Heart right ventricle (tissue), 16 donors: ENCODE results near the gene PPARG. TPM values are rescaled to one million over a fixed set of nuclear protein-coding genes. Genes with fewer than 3 reads are reported as not detected.

Experiments
- ATAC-seq, 8 donors: fragments of 200-7000 bp; cut with Tn5 transposase; one replicate each; pipeline ENCODE4 v1.9.1; 2020; ENCODE audit warnings: mild to moderate bottlenecking in 8 of 8, moderate library complexity in 8 of 8, moderate number of reproducible peaks in 1 of 8
- DNase-seq, 2 donors: peaks; one replicate each; pipeline ENCODE4 v3.0.0-alpha.2; 2020
- H3K27ac ChIP-seq, 10 donors: fragments of 200-600 bp; sonication (generic) in 2 of 10; one replicate each; pipeline versions ENCODE4 v1.5.0 to v1.8.0; 2020 to 2022; ENCODE audit warnings: mild to moderate bottlenecking in 3 of 10
- H3K27me3 ChIP-seq, 7 donors: fragments of 200-600 bp; one replicate each; pipeline ENCODE4 v1.8.0; 2021 to 2022; ENCODE audit warnings: mild to moderate bottlenecking in 2 of 7
- H3K36me3 ChIP-seq, 9 donors: fragments of 200-600 bp; sonication (generic) in 1 of 9; one replicate each; pipeline versions ENCODE4 v1.5.0 to v1.8.0; 2020 to 2022; ENCODE audit warnings: mild to moderate bottlenecking in 2 of 9
- H3K4me1 ChIP-seq, 9 donors: fragments of 200-600 bp; sonication (generic) in 1 of 9; one replicate each; pipeline versions ENCODE4 v1.5.0 to v1.8.0; 2020 to 2022; ENCODE audit warnings: mild to moderate bottlenecking in 4 of 9
- H3K4me3 ChIP-seq, 10 donors: fragments of 200-600 bp; sonication (generic) in 2 of 10; one replicate each; pipeline versions ENCODE4 v1.5.0 to v1.8.0; 2020 to 2022; ENCODE audit warnings: mild to moderate bottlenecking in 7 of 10, moderate library complexity in 2 of 10
- H3K9me3 ChIP-seq, 11 donors: fragments of 200-600 bp in 10 of 11; sonication (generic) in 2 of 11; one replicate each; pipeline versions ENCODE4 v1.5.0 to v1.8.0; 2013 to 2022; ENCODE audit warnings: mild to moderate bottlenecking in 2 of 11, control low read depth in 1 of 11, moderate library complexity in 1 of 11
- WGBS, 2 donors: extraction: QIAGEN DNeasy Blood & Tissue Kit; methylation state at CpG; one replicate each; pipeline ENCODE4 v1.1.7; 2013; ENCODE audit warnings: inconsistent platforms in 1 of 2; 5-methylcytosine and 5-hydroxymethylcytosine counted together
- intact Hi-C, 10 donors: fragments of 100-400 bp; cut with DNase I; formaldehyde crosslinking; loops; one replicate each; pipeline versions ENCODE4 v1.11.1 to v1.14.2; 2022
- polyA plus RNA-seq, 2 donors: library from polyadenylated mRNA; stranded (reverse); fragments of 200-250 nt; gene quantifications; one replicate each; pipeline ENCODE4 v1.2.3, GENCODE V29; 2013
- total RNA-seq, 10 donors: library from RNA; stranded (reverse); fragmentation: NEBNext Ultra II Directional in 3 of 10; extraction: Animal tissue kit (Norgen Biotek cat#: 25700) in 3 of 10; gene quantifications; one replicate each; pipeline versions ENCODE4 v1.2.1 to v1.2.4, GENCODE V29; 2021 to 2023
- TF ChIP-seq, protein P1 (sequence below), 9 donors: fragments of 200-600 bp; sonication (generic) in 2 of 9; IDR thresholded peaks; one replicate each; pipeline versions ENCODE4 v1.5.0 to v1.8.0; 2021 to 2022; ENCODE audit warnings: antibody characterized with exemption in 9 of 9, mild to moderate bottlenecking in 5 of 9, moderate library complexity in 1 of 9
- donor health status: Arrhythmogenic right ventricular cardiomyopathy.
- donor health status: ischemic (EF 13 %, LVEDD 7.1; RV severe dilation, severe dysfunction).
- donor health status: healthy with polysubstance abuse.
- donor health status: DM: no; HTN: yes; CAD: no.
- donor health status: DM: no; HTN: no; CAD: no.
- donor health status: ischemic (EF 25% LVEDD 6.9; RV normal size, moderate dysfunction).
- donor health status: ischemic (EF 25% LVEDD 5.7; RV mildly dilated, moderate dysfunction).
- donor health status: healthy.
- donor health status: DM: yes; HTN: yes; CAD: no.
- donor health status: Ischemic cardiomyopathy.
- donor health status: ischemic (EF 35%, LVEDD 5.7; RV mildly dilated, moderate dysfunction).
- donor health status: nonischemic (EF 11% LVEDD 7.7; RV severe dilation, severe dysfunction).
- donor health status: DM: yes; HTN: yes; CAD: no.
- donor health status: PGD.
- donor health status: ischemic (EF 29% LVEDD 5.4; RV normal size, mild dysfunction).
- donor health status: nonischemic (EF 23%, LVEDD 6.1; RV moderate dilation, normal function).

Gene PPARG
- total and polyA plus RNA-seq, 12 donors = 10.8 to 31.5 (median 14.6) TPM

DNA sequence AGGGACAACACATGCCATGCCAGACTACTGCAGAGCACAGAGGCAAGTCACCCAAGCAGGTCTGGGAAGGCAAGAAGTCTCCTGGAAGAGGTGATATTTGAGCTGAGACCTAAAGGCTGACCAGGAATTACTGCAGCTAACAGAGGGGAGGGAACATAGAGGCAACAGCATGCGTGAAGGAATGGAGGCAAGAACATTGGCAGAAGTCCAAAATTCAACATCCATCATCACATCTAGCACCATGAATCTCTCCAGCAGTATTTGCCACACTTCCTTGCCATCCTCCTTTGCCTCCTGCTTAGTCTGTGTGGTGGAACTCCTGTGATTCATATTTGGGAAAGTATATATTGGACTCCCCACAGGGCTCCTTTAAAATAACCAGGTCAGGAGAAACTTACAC is 194.5 kb downstream of the PPARG start:
- intact Hi-C loops = loop anchor here in 8 of 10 donors (5.0 kb wide), 3 partner anchors 196 to 346 kb away; partner anchors contain the start of gene PPARG (in 3 of the 8)
- no peaks in the 10 kb centered on the region for H3K36me3 ChIP-seq
- TF ChIP-seq, protein P1, sequence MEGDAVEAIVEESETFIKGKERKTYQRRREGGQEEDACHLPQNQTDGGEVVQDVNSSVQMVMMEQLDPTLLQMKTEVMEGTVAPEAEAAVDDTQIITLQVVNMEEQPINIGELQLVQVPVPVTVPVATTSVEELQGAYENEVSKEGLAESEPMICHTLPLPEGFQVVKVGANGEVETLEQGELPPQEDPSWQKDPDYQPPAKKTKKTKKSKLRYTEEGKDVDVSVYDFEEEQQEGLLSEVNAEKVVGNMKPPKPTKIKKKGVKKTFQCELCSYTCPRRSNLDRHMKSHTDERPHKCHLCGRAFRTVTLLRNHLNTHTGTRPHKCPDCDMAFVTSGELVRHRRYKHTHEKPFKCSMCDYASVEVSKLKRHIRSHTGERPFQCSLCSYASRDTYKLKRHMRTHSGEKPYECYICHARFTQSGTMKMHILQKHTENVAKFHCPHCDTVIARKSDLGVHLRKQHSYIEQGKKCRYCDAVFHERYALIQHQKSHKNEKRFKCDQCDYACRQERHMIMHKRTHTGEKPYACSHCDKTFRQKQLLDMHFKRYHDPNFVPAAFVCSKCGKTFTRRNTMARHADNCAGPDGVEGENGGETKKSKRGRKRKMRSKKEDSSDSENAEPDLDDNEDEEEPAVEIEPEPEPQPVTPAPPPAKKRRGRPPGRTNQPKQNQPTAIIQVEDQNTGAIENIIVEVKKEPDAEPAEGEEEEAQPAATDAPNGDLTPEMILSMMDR (IDR thresholded peaks at IDR 0.05) = no peak
- H3K27ac ChIP-seq = peak overlapping the region in 8 of 10 donors; percentile 54 to 89 (median 82)
- ATAC-seq (no peak), DNase-seq (no peak)
- no peaks in the 10 kb centered on the region for H3K27me3 ChIP-seq
- 25 to 26% methylated on average over 1 of the region's 1 CpG for WGBS, 2 donors
- peak overlapping the region; percentile 45 to 88 (median 64) for H3K4me3 ChIP-seq
- H3K4me1 ChIP-seq = peaks cover 3 to 43% (median 27%) of the 10 kb centered on the region in 9 donors
- no peaks in the 10 kb centered on the region for H3K9me3 ChIP-seq

- ATAC-seq (peak in 1 of 8 donors; percentile 18), DNase-seq (no peak)
- intact Hi-C loops = loop anchor here in 8 of 10 donors (5.0 kb wide), 3 partner anchors 197 to 347 kb away; partner anchors contain the start of gene PPARG (in 3 of the 8)
- H3K9me3 ChIP-seq = no peaks in the 10 kb centered on the region
- peak overlapping the region in 9 of 10 donors; percentile 54 to 89 (median 82) for H3K27ac ChIP-seq
- no peaks in the 10 kb centered on the region for H3K27me3 ChIP-seq
- H3K4me1 ChIP-seq = peaks cover 3 to 43% (median 27%) of the 10 kb centered on the region in 9 donors
- H3K4me3 ChIP-seq = peak overlapping the region; percentile 45 to 88 (median 64)
- 2 to 3% methylated on average over 10 of the region's 10 CpGs for WGBS, 2 donors
- TF ChIP-seq, protein P1 (IDR thresholded peaks at IDR 0.05) = no peak
- H3K36me3 ChIP-seq = no peaks in the 10 kb centered on the region
Measured at GRCh38 chr3:12483872-12484197, 195.0 kb downstream of the PPARG start.

Other genes with a start within 250 kb of the PPARG start
- 10 to 100 TPM in 3 of 10 donors, 1 to 10 TPM in 7; 2.7 to 39.4 (median 8.0) TPM for gene TIMP4, start 130.2 kb upstream of the PPARG start, total RNA-seq
- 10 to 100 TPM in 1 of 2 donors, 1 to 10 TPM in 1; 7.3 to 41.4 TPM for gene TIMP4, start 130.2 kb upstream of the PPARG start, polyA plus RNA-seq
- gene TSEN2, start 195.4 kb downstream of the PPARG start, total RNA-seq = 10 to 100 TPM; 15.7 to 33.7 (median 19.8) TPM
- 10 to 100 TPM; 16.9 to 27.2 TPM for gene TSEN2, start 195.4 kb downstream of the PPARG start, polyA plus RNA-seq